Measurements from ENCODE around the gene DDR1.

DNA sequence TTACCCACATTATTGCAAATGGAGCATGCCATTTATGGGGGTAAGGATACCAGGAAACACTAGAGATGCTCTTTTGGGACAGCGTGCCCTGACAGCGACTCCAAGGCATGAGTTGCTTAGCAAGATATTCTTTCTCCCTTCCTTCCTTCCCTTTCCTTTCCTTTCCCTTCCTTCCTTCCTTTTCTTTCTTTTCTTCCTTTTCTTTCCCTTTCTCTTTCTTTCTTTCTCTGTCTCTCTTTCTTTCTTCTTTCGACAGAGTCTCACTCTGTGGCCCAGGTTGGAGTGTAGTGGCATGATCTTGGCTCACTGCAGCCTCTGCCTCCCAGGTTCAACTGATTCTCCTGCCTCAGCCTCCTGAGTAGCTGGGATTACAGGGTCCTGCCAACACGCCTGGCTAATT, 59.7 kb downstream of the DDR1 start:
- TF ChIP-seq GATA2 (IDR thresholded peaks at IDR 0.05; ENCODE audit: low read depth, low read length) (no peak), GATA3 (IDR thresholded peaks at IDR 0.05; ENCODE audit: low read depth, low read length) (no peak)

All from SH-SY5Y (cell line).